ENCODE data around the gene RFNG. TPM values are rescaled to one million over a fixed set of nuclear protein-coding genes. Genes with fewer than 3 reads are reported as not detected.

Gene RFNG
- total RNA-seq, 6 experiments from 2014 or later = 37.6 to 48.5 (median 40.1) TPM

DNA sequence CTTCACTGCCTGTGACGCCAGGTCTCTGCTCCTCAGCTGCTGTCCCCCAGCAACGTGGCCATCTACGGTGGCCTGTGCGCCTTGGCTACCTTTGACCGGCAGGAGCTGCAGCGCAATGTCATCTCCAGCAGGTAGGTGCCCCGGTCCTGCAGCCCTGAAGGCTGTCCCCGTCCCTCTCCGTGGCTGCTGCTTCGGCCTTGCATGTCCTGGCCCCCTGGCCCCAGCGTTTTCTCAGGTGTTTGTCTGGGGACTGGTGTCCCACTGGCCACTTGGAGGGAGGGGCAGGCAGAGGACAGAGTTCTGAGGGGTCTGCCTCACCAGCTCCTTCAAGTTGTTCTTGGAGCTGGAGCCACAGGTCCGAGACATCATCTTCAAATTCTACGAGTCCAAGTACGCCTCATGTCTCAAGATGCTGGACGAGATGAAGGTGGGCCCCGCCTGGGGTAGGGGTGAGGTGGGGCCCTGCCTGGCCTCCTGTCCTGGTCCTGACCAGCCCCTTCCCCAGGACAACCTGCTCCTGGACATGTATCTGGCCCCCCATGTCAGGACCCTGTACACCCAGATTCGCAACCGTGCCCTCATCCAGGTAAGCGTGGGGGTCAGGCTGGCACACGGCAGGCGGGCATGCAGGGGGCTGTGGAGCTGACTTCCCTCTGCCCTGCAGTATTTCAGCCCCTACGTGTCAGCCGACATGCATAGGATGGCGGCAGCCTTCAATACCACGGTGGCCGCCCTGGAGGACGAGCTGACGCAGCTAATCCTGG, 4.5 kb upstream of the RFNG start:
- no peaks in the 10 kb centered on the region for H3K9me3 Mint-ChIP-seq
- peaks cover 10% of the 10 kb centered on the region; the same call in 1 of the 2 replicates for H3K4me1 Mint-ChIP-seq (ENCODE audit: low read depth)
- TF ChIP-seq, protein P1, sequence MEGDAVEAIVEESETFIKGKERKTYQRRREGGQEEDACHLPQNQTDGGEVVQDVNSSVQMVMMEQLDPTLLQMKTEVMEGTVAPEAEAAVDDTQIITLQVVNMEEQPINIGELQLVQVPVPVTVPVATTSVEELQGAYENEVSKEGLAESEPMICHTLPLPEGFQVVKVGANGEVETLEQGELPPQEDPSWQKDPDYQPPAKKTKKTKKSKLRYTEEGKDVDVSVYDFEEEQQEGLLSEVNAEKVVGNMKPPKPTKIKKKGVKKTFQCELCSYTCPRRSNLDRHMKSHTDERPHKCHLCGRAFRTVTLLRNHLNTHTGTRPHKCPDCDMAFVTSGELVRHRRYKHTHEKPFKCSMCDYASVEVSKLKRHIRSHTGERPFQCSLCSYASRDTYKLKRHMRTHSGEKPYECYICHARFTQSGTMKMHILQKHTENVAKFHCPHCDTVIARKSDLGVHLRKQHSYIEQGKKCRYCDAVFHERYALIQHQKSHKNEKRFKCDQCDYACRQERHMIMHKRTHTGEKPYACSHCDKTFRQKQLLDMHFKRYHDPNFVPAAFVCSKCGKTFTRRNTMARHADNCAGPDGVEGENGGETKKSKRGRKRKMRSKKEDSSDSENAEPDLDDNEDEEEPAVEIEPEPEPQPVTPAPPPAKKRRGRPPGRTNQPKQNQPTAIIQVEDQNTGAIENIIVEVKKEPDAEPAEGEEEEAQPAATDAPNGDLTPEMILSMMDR (IDR thresholded peaks at IDR 0.05) = no peak
- H3K27ac Mint-ChIP-seq = no peak overlapping the region
- H3K36me3 Mint-ChIP-seq (ENCODE audit: low read depth) = peaks cover 4% of the 10 kb centered on the region; the same call in 1 of the 2 replicates
- H3K27me3 Mint-ChIP-seq (ENCODE audit: insufficient read depth) = peaks cover 5% of the 10 kb centered on the region; the same call in 1 of the 2 replicates
- no peak overlapping the region for H3K4me3 Mint-ChIP-seq
- DNase-seq = no peak

DNA sequence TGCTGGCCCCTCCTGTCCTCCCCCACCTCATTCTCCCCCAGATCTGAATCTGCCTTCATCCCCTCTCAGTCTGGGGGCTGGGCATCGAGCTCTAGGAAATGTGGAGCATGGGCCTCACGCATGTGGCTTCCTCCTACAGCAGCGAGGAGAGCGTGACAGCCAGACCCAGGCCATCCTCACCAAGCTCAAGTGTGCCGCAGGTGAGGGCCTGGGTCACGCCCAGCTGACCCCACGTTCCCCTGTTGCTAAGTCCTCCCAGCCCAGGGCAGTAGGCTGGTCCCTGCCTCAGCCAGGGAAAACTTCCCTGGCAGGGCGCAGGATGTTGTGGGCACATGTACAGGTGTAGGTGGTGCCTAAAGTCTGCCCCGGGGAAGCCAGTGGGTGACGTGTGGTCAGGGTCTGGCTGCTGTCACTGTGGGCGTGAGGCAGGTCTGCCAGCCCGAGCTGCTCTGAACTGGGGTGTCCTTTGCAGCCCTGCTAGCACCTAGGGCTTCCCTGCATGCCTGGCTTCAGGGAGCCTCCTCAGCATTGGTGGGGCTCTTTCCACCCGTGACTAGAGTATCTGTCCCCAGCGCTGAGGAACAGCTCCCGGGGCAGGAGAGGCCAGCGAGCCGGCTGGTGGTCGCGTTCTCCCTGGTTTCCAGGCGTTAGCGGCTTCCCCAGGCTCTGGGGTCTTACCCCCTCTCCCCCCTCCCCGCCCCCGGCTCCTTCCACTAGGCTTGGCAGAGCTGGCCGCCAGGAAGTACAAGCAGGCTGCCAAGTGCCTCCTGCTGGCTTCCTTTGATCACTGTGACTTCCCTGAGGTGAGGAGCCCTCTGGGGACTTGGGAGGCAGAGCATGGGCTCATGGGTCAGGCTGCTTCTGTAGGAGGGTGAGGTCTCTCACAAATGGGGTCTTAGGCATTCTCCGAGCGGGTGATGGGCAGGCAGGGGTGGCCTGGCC, 3.7 kb upstream of the RFNG start:
- Mint-ChIP-seq H3K27me3 (ENCODE audit: insufficient read depth) (peaks cover 3% of the 10 kb centered on the region; the same call in 1 of the 2 replicates), H3K4me1 (ENCODE audit: low read depth) (peaks cover 10% of the 10 kb centered on the region; the same call in 1 of the 2 replicates), H3K4me3 (no peak overlapping the region), H3K9me3 (no peaks in the 10 kb centered on the region), H3K36me3 (ENCODE audit: low read depth) (peaks cover 3% of the 10 kb centered on the region; the same call in 1 of the 2 replicates), H3K27ac (peak overlapping the region; percentile 18; the same call in 1 of the 2 replicates)
- TF ChIP-seq, protein P1 (IDR thresholded peaks at IDR 0.05) = no peak
- DNase-seq = no peak

GRCh38 chr17:82054351-82055022, 2.9 kb upstream of the RFNG start:
- H3K9me3 Mint-ChIP-seq = no peaks in the 10 kb centered on the region
- TF ChIP-seq, protein P1 (IDR thresholded peaks at IDR 0.05) = no peak
- H3K27ac Mint-ChIP-seq = 0 out of 2 replicates have a peak overlapping the region, but pooled peaks have one; percentile 18
- peaks cover 10% of the 10 kb centered on the region; the same call in 1 of the 2 replicates for H3K4me1 Mint-ChIP-seq (ENCODE audit: low read depth)
- H3K4me3 Mint-ChIP-seq = no peak overlapping the region
- H3K36me3 Mint-ChIP-seq (ENCODE audit: low read depth) = no peaks in the 10 kb centered on the region
- no peaks in the 10 kb centered on the region for H3K27me3 Mint-ChIP-seq (ENCODE audit: insufficient read depth)
- no peak for DNase-seq

DNA sequence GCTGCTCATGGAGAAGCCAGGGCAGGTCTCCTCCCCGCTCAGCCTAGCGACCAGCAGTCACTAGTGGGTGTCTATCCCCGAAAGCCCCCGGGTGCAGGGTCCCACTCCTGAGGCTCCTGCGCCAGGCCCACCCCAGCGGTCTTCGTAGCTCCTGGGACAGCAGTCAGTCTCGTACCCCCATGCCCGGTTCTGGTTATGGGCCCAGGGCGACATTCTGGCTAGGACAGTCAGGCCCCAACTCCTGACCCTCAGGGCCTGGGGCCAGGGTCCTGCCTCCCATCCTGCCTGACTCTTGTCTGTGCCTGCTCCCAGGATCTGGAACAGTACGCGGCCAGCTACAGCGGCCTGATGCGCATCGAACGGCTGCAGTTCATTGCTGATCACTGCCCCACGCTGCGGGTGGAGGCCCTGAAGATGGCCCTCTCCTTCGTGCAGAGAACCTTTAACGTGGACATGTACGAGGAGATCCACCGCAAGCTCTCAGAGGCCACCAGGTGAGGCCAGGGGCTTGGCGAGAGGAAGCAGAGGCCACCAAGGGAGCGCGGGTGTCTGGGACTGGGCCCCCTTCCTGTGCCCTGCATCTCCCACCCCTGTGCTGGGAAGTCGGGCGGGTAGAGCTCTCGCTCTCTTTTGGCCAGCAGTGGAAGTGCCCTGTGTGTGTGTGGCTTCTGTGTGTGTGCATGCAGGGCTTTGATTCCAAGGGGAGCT, 2.1 kb upstream of the RFNG start:
- no peak for DNase-seq
- Mint-ChIP-seq H3K4me3 (peak overlapping the region; percentile 90), H3K36me3 (ENCODE audit: low read depth) (no peaks in the 10 kb centered on the region), H3K27ac (peak overlapping the region; percentile 16; the same call in 1 of the 2 replicates), H3K9me3 (no peaks in the 10 kb centered on the region), H3K4me1 (ENCODE audit: low read depth) (peaks cover 10% of the 10 kb centered on the region; the same call in 1 of the 2 replicates), H3K27me3 (ENCODE audit: insufficient read depth) (no peaks in the 10 kb centered on the region)
- TF ChIP-seq, protein P1 (IDR thresholded peaks at IDR 0.05) = no peak
